HCT116 (cell line): ENCODE data around the gene RPL37A. TPM values are rescaled to one million over a fixed set of nuclear protein-coding genes. Genes with fewer than 3 reads are reported as not detected.

ENCODE experiments used
- ATAC-seq: fragments of 200-7000 bp; cut with Tn5 transposase; 2 replicates; pipeline ENCODE4 v1.9.1; 2020; ENCODE audit warnings: mild to moderate bottlenecking, moderate library complexity
- BruUV-seq: library from RNA; stranded (reverse); fragments of 400-500 nt; replicated peaks from 2 replicates; lab custom pipeline; 2021; lab: Mats Ljungman, UMichigan
- CTCF ChIA-PET: fragments of 300-600 bp; sonication (Branson Sonifier 250); formaldehyde crosslinking; loops from one replicate; lab custom pipeline; 2021; ENCODE audit warnings: antibody characterized with exemption; lab: Charles Lee
- POLR2A ChIA-PET: fragments of 300-600, 350-600 bp; sonication (Branson Sonifier 250); formaldehyde crosslinking; loops from one replicate; lab custom pipeline; 2021; ENCODE audit warnings: antibody characterized with exemption; lab: Charles Lee
- RAD21 ChIA-PET, 2 experiments: fragments of 300-600 bp; sonication (Branson Sonifier 250); formaldehyde crosslinking; loops; one replicate each; lab custom pipeline; 2023; ENCODE audit warnings: low total read pairs in 2 of 2; ENCODE audit not compliant: uncharacterized antibody in 2 of 2, unreplicated experiment in 2 of 2, low non-redundant PET in 1 of 2; lab: Charles Lee
- DNase-seq: peaks from one replicate; pipeline ENCODE4 v3.0.0-alpha.2; 2010; ENCODE audit warnings: low read depth, low spot score
- H2AFZ ChIP-seq: fragments of 200-600 bp; shearing (Covaris generic), sonication (generic); 2 replicates; pipeline ENCODE4 v1.6.1; 2017; ENCODE audit warnings: low read depth, mixed run types, mixed read lengths, antibody characterized with exemption, low read length; ENCODE audit not compliant: poor library complexity, severe bottlenecking
- H3K27ac ChIP-seq: 2 replicates; pipeline ENCODE4 v1.5.1; 2012; ENCODE audit warnings: low read depth, low read length
- H3K27me3 ChIP-seq: fragments of 200-600 bp; sonication (generic); 2 replicates; pipeline ENCODE4 v1.6.1; 2016; ENCODE audit warnings: mixed run types, low read length, mixed read lengths; ENCODE audit not compliant: insufficient read depth
- H3K36me3 ChIP-seq, 2 experiments: fragments of 200-500 bp in 1 of 2; fragments of 200-600 bp in 1 of 2; sonication (Bioruptor generic) in 1 of 2; sonication (generic) in 1 of 2; 2 replicates each; pipeline versions ENCODE4 v1.5.1 to v1.6.1; 2014 to 2016; ENCODE audit warnings: low read length in 2 of 2, inconsistent platforms in 1 of 2, mixed read lengths in 1 of 2, mixed run types in 1 of 2; ENCODE audit not compliant: insufficient read depth in 2 of 2, control insufficient read depth in 1 of 2
- H3K4me1 ChIP-seq, 2 experiments: fragments of 200-600 bp in 1 of 2; sonication (generic) in 1 of 2; 2 replicates each; pipeline versions ENCODE4 v1.5.1 to v1.6.1; 2012 to 2017; ENCODE audit warnings: low read length in 2 of 2, inconsistent platforms in 1 of 2, mild to moderate bottlenecking in 1 of 2, mixed read lengths in 1 of 2, mixed run types in 1 of 2, moderate library complexity in 1 of 2; ENCODE audit not compliant: insufficient read depth in 2 of 2, control insufficient read depth in 1 of 2
- H3K4me2 ChIP-seq: fragments of 200-600 bp; sonication (generic); 2 replicates; pipeline ENCODE4 v1.6.1; 2017; ENCODE audit warnings: mixed run types, low read length, mixed read lengths
- H3K4me3 ChIP-seq, 2 experiments: fragments of 200-600 bp in 1 of 2; sonication (generic) in 1 of 2; replicated peaks in 1 of 2; 2 replicates each; pipeline ENCODE4 v1.5.1; 2011 to 2016; ENCODE audit warnings: low read length in 2 of 2, control low read depth in 1 of 2, low read depth in 1 of 2, mild to moderate bottlenecking in 1 of 2, mixed read lengths in 1 of 2, mixed run types in 1 of 2
- H3K79me2 ChIP-seq: fragments of 200-600 bp; sonication (generic); 2 replicates; pipeline ENCODE4 v1.6.1; 2017; ENCODE audit warnings: mild to moderate bottlenecking, mixed run types, low read length, moderate library complexity, mixed read lengths; ENCODE audit not compliant: insufficient read depth
- H3K9ac ChIP-seq: fragments of 200-600 bp; sonication (generic); 2 replicates; pipeline ENCODE4 v1.6.1; 2016; ENCODE audit warnings: low read length, mixed read lengths
- H3K9me2 ChIP-seq: fragments of 200-600 bp; sonication (generic), shearing (Covaris generic); 2 replicates; pipeline ENCODE4 v1.6.1; 2017; ENCODE audit warnings: mixed run types, mild to moderate bottlenecking, moderate library complexity; ENCODE audit not compliant: insufficient read depth
- H3K9me3 ChIP-seq, 2 experiments: fragments of 200-500 bp in 1 of 2; fragments of 200-600 bp in 1 of 2; sonication (Bioruptor generic) in 1 of 2; sonication (generic) in 1 of 2; 2 replicates each; pipeline ENCODE4 v1.6.1; 2014 to 2017; ENCODE audit warnings: low read length in 2 of 2, mixed read lengths in 2 of 2, inconsistent platforms in 1 of 2, low read depth in 1 of 2, mild to moderate bottlenecking in 1 of 2, mixed run types in 1 of 2, moderate library complexity in 1 of 2; ENCODE audit not compliant: control insufficient read depth in 1 of 2, insufficient read depth in 1 of 2
- H4K20me1 ChIP-seq: fragments of 200-600 bp; sonication (generic), shearing (Covaris generic); 2 replicates; pipeline ENCODE4 v1.6.1; 2017; ENCODE audit warnings: mixed run types, mild to moderate bottlenecking, moderate library complexity; ENCODE audit not compliant: insufficient read depth
- CBX3 ChIP-seq: IDR thresholded peaks from 2 replicates; pipeline ENCODE4 v1.6.1; 2012; ENCODE audit warnings: low read depth
- CEBPB ChIP-seq: IDR thresholded peaks from 2 replicates; pipeline ENCODE4 v1.6.1; 2012; ENCODE audit warnings: low read depth
- EGR1 ChIP-seq: IDR thresholded peaks from 2 replicates; pipeline ENCODE4 v1.6.1; 2012; ENCODE audit warnings: low read depth
- ELF1 ChIP-seq: IDR thresholded peaks from 2 replicates; pipeline ENCODE4 v1.6.1; 2012; ENCODE audit warnings: low read depth, borderline replicate concordance
- EZH2phosphoT487 ChIP-seq: fragments of 200-600 bp; IDR thresholded peaks from 2 replicates; pipeline ENCODE4 v1.6.1; 2018; ENCODE audit warnings: antibody characterized with exemption, borderline replicate concordance
- JUND ChIP-seq: IDR thresholded peaks from 2 replicates; pipeline ENCODE4 v1.6.1; 2012
- MAX ChIP-seq: IDR thresholded peaks from 2 replicates; pipeline ENCODE4 v1.6.1; 2012
- POLR2AphosphoS5 ChIP-seq: IDR thresholded peaks from 2 replicates; pipeline ENCODE4 v1.6.1; 2011; ENCODE audit warnings: mild to moderate bottlenecking, low read depth, low read length, moderate library complexity
- RAD21 ChIP-seq: IDR thresholded peaks from 2 replicates; pipeline ENCODE4 v1.6.1; 2012; ENCODE audit warnings: low read depth, mild to moderate bottlenecking
- SIN3A ChIP-seq: IDR thresholded peaks from 2 replicates; pipeline ENCODE4 v1.6.1; 2012; ENCODE audit warnings: low read depth
- SRF ChIP-seq: IDR thresholded peaks from 2 replicates; pipeline ENCODE4 v1.6.1; 2012; ENCODE audit warnings: low read depth
- TCF7L2 ChIP-seq: IDR thresholded peaks from 2 replicates; pipeline ENCODE4 v1.7.0; 2011; ENCODE audit warnings: borderline replicate concordance, inconsistent platforms; ENCODE audit not compliant: insufficient read depth, insufficient read length; ENCODE audit errors: extremely low read depth
- YY1 ChIP-seq: IDR thresholded peaks from 2 replicates; pipeline ENCODE4 v1.6.1; 2011; ENCODE audit warnings: low read length, low read depth, moderate library complexity, mild to moderate bottlenecking; ENCODE audit not compliant: insufficient replicate concordance; ENCODE audit errors: extremely low read depth
- intact Hi-C: fragments of 100-400 bp; cut with micrococcal nuclease; formaldehyde crosslinking; loops from 2 replicates; pipeline ENCODE4 v1.10.0; 2022
- total RNA-seq: library from RNA; stranded (reverse); gene quantifications from one replicate; pipeline ENCODE4 v1.2.1, GENCODE V29; 2021; ENCODE audit not compliant: unreplicated experiment
- TF ChIP-seq, protein P1 (sequence below): IDR thresholded peaks from 2 replicates; pipeline ENCODE4 v1.6.1; 2012; ENCODE audit warnings: low read depth

The RPL37A gene
- total RNA-seq, 1 experiment from 2014 or later, result 3,018 TPM

GRCh38 chr2:216486271-216486670 is 12.4 kb upstream of the RPL37A start:
- DNase-seq (no peak), ATAC-seq (no peak)
- no peak overlapping the region for H3K4me2 ChIP-seq
- no peaks in the 10 kb centered on the region for H3K79me2 ChIP-seq
- no peaks in the 10 kb centered on the region for H3K9me2 ChIP-seq
- BruUV-seq, result no TSS peak
- H2AFZ ChIP-seq, result no peak overlapping the region
- no peak overlapping the region for H3K9ac ChIP-seq
- H3K4me1 ChIP-seq, result no peaks in the 10 kb centered on the region
- ChIA-PET RAD21 (interaction anchor here in 1 of 2 experiments (0.5 kb wide), 1 partner anchor 70 kb away, joined by 3 read pairs; no protein-coding TSS in a partner anchor), CTCF (no interaction called here), POLR2A (interaction anchor here (0.9 kb wide), 1 partner anchor 12 kb away, joined by 3 read pairs; the partner anchor contains the start of gene RPL37A)
- intact Hi-C loops, result no loop called here
- no peak for TF ChIP-seq CBX3
- TF ChIP-seq MAX, result no peak
- TF ChIP-seq ELF1, result no peak
- TF ChIP-seq CEBPB, result no peak
- no peak for TF ChIP-seq TCF7L2
- TF ChIP-seq POLR2AphosphoS5, result no peak
- TF ChIP-seq EZH2phosphoT487, result no peak
- no peak for TF ChIP-seq RAD21
- no peak for TF ChIP-seq SRF
- no peak for TF ChIP-seq SIN3A
- no peak for TF ChIP-seq YY1
- no peaks in the 10 kb centered on the region for H3K9me3 ChIP-seq
- no peaks in the 10 kb centered on the region for H4K20me1 ChIP-seq
- H3K27ac ChIP-seq, result no peak overlapping the region
- H3K4me3 ChIP-seq, result no peak overlapping the region
- no peaks in the 10 kb centered on the region for H3K27me3 ChIP-seq
- peaks cover 0 to 2% of the 10 kb centered on the region in 2 experiments; a peak in 1 of 4 replicates for H3K36me3 ChIP-seq

GRCh38 chr2:216486708-216487107 is 11.9 kb upstream of the RPL37A start:
- CTCF ChIA-PET, result no interaction called here
- Histone ChIP-seq H3K27ac (no peak overlapping the region), H3K4me3 (no peak overlapping the region), H3K4me2 (no peak overlapping the region), H3K27me3 (no peaks in the 10 kb centered on the region), H3K9ac (no peak overlapping the region), H2AFZ (no peak overlapping the region), H3K4me1 (no peaks in the 10 kb centered on the region), H3K79me2 (no peaks in the 10 kb centered on the region), H3K36me3 (peaks cover 0 to 2% of the 10 kb centered on the region in 2 experiments; a peak in 1 of 4 replicates), H3K9me2 (no peaks in the 10 kb centered on the region), H3K9me3 (no peaks in the 10 kb centered on the region), H4K20me1 (no peaks in the 10 kb centered on the region)
- no TSS peak for BruUV-seq
- no peak for TF ChIP-seq YY1
- TF ChIP-seq, protein P1, sequence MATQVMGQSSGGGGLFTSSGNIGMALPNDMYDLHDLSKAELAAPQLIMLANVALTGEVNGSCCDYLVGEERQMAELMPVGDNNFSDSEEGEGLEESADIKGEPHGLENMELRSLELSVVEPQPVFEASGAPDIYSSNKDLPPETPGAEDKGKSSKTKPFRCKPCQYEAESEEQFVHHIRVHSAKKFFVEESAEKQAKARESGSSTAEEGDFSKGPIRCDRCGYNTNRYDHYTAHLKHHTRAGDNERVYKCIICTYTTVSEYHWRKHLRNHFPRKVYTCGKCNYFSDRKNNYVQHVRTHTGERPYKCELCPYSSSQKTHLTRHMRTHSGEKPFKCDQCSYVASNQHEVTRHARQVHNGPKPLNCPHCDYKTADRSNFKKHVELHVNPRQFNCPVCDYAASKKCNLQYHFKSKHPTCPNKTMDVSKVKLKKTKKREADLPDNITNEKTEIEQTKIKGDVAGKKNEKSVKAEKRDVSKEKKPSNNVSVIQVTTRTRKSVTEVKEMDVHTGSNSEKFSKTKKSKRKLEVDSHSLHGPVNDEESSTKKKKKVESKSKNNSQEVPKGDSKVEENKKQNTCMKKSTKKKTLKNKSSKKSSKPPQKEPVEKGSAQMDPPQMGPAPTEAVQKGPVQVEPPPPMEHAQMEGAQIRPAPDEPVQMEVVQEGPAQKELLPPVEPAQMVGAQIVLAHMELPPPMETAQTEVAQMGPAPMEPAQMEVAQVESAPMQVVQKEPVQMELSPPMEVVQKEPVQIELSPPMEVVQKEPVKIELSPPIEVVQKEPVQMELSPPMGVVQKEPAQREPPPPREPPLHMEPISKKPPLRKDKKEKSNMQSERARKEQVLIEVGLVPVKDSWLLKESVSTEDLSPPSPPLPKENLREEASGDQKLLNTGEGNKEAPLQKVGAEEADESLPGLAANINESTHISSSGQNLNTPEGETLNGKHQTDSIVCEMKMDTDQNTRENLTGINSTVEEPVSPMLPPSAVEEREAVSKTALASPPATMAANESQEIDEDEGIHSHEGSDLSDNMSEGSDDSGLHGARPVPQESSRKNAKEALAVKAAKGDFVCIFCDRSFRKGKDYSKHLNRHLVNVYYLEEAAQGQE, result no peak
- no peak for TF ChIP-seq EGR1
- TF ChIP-seq JUND, result no peak
- POLR2A ChIA-PET, result interaction anchor here (0.9 kb wide), 1 partner anchor 12 kb away, joined by 3 read pairs; the partner anchor contains the start of gene RPL37A
- DNase-seq, result no peak
- intact Hi-C loops, result no loop called here
- no peak for ATAC-seq
- RAD21 ChIA-PET, result interaction anchor here in 1 of 2 experiments (0.5 kb wide), 1 partner anchor 71 kb away, joined by 3 read pairs; no protein-coding TSS in a partner anchor
